Spleen (tissue), 7 donors: Measurements from ENCODE around the gene MRPL32.

Source experiments
- POLR2A ChIP-seq, 3 donors: fragments of 450-650 bp; IDR thresholded peaks; one replicate each; pipeline ENCODE4 v1.5.1; 2017; ENCODE audit warnings: antibody characterized with exemption in 3 of 3, mild to moderate bottlenecking in 1 of 3
- POLR2AphosphoS5 ChIP-seq, 3 donors: sonication (generic); formaldehyde crosslinking; IDR thresholded peaks; one replicate each; pipeline ENCODE4 v1.5.1; 2017; ENCODE audit warnings: antibody characterized with exemption in 3 of 3
- TF ChIP-seq, protein P1 (sequence below), 11 experiments: fragments of 200-600 bp in 7 of 11; fragments of 450-650 bp in 4 of 11; sonication (generic) in 4 of 11; IDR thresholded peaks in 8 of 11; conservative IDR thresholded peaks in 3 of 11; 1 replicate in 7 of 11; 2 replicates in 4 of 11; pipeline versions ENCODE4 v1.4.0 to v1.8.0; 2016 to 2021; ENCODE audit warnings: antibody characterized with exemption in 11 of 11, inconsistent platforms in 4 of 11, mild to moderate bottlenecking in 1 of 11
- donor health status: DM: no; HTN: no; CAD: no; lungs with moderate emphysema.
- donor health status: DM: no; HTN: no; CAD: no.
- donor health status: DM: no; HTN: no; CAD: no.

DNA sequence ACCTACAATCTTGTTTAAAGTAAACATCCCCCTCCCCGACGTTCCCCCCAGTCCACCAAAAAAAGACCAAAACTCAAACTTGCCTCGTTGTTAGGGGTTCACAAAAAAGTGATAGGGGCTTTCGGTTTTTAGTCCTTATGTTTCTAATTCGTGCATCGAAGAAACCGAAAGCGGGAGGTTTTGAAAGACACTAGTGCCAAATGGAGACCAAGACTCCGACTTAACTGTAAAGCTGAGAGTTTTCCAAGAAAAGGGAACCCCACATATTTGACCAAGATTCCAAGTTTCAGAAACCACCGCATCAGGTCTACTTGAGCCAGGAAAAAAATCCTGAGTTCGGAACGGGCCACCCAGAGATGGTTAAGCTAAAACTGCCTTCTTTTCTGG lies 736 bp upstream of the MRPL32 start:
- TF ChIP-seq POLR2A (IDR thresholded peaks at IDR 0.05) (no peak), POLR2AphosphoS5 (IDR thresholded peaks at IDR 0.05) (no peak)
- TF ChIP-seq, protein P1, sequence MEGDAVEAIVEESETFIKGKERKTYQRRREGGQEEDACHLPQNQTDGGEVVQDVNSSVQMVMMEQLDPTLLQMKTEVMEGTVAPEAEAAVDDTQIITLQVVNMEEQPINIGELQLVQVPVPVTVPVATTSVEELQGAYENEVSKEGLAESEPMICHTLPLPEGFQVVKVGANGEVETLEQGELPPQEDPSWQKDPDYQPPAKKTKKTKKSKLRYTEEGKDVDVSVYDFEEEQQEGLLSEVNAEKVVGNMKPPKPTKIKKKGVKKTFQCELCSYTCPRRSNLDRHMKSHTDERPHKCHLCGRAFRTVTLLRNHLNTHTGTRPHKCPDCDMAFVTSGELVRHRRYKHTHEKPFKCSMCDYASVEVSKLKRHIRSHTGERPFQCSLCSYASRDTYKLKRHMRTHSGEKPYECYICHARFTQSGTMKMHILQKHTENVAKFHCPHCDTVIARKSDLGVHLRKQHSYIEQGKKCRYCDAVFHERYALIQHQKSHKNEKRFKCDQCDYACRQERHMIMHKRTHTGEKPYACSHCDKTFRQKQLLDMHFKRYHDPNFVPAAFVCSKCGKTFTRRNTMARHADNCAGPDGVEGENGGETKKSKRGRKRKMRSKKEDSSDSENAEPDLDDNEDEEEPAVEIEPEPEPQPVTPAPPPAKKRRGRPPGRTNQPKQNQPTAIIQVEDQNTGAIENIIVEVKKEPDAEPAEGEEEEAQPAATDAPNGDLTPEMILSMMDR (IDR thresholded peaks at IDR 0.05 in 8 of 11, conservative IDR thresholded peaks at IDR 0.05 in 3 of 11), result no peak
